Esophagus (tissue), 2 donors: ENCODE data around the gene PRR33. TPM values are rescaled to one million over a fixed set of nuclear protein-coding genes. Genes with fewer than 3 reads are reported as not detected.

Experiments
- H3K27ac ChIP-seq, 2 donors: one replicate each; pipeline ENCODE4 v1.5.1; 2013; ENCODE audit warnings: low read depth in 2 of 2, mild to moderate bottlenecking in 2 of 2, inconsistent platforms in 1 of 2, low read length in 1 of 2, moderate library complexity in 1 of 2
- H3K27me3 ChIP-seq, 2 donors: one replicate each; pipeline ENCODE4 v1.6.1; 2013; ENCODE audit warnings: low read length in 2 of 2, control low read depth in 1 of 2, mild to moderate bottlenecking in 1 of 2; ENCODE audit not compliant: insufficient read depth in 2 of 2, control insufficient read depth in 1 of 2
- H3K36me3 ChIP-seq, 2 donors: one replicate each; pipeline ENCODE4 v1.6.1; 2013; ENCODE audit warnings: low read length in 1 of 2; ENCODE audit not compliant: control insufficient read depth in 2 of 2, insufficient read depth in 2 of 2
- H3K4me1 ChIP-seq, 2 donors: one replicate each; pipeline ENCODE4 v1.6.1; 2013; ENCODE audit warnings: low read length in 1 of 2; ENCODE audit not compliant: control insufficient read depth in 2 of 2, insufficient read depth in 2 of 2
- H3K4me3 ChIP-seq, 2 donors: one replicate each; pipeline ENCODE4 v1.5.1; 2013; ENCODE audit warnings: low read length in 2 of 2, mild to moderate bottlenecking in 2 of 2, low read depth in 1 of 2, moderate library complexity in 1 of 2
- H3K9me3 ChIP-seq, 2 donors: one replicate each; pipeline ENCODE4 v1.6.1; 2013; ENCODE audit warnings: mild to moderate bottlenecking in 2 of 2, low read depth in 1 of 2, low read length in 1 of 2, moderate library complexity in 1 of 2; ENCODE audit not compliant: control insufficient read depth in 2 of 2, insufficient read depth in 1 of 2
- WGBS, 2 donors: extraction: QIAGEN DNeasy Blood & Tissue Kit; methylation state at CpG; one replicate each; pipeline ENCODE4 v1.1.7; 2013; 5-methylcytosine and 5-hydroxymethylcytosine counted together
- polyA plus RNA-seq, 2 donors: library from polyadenylated mRNA; stranded (reverse); fragments of 200-250 nt; gene quantifications; one replicate each; pipeline ENCODE4 v1.2.3, GENCODE V29; 2013
- donor health status: healthy with polysubstance abuse.
- donor health status: Bipolar disorder and iron deficiency.

PRR33 gene
- polyA plus RNA-seq, 2 donors, result 0.02 to 0.43 TPM

DNA sequence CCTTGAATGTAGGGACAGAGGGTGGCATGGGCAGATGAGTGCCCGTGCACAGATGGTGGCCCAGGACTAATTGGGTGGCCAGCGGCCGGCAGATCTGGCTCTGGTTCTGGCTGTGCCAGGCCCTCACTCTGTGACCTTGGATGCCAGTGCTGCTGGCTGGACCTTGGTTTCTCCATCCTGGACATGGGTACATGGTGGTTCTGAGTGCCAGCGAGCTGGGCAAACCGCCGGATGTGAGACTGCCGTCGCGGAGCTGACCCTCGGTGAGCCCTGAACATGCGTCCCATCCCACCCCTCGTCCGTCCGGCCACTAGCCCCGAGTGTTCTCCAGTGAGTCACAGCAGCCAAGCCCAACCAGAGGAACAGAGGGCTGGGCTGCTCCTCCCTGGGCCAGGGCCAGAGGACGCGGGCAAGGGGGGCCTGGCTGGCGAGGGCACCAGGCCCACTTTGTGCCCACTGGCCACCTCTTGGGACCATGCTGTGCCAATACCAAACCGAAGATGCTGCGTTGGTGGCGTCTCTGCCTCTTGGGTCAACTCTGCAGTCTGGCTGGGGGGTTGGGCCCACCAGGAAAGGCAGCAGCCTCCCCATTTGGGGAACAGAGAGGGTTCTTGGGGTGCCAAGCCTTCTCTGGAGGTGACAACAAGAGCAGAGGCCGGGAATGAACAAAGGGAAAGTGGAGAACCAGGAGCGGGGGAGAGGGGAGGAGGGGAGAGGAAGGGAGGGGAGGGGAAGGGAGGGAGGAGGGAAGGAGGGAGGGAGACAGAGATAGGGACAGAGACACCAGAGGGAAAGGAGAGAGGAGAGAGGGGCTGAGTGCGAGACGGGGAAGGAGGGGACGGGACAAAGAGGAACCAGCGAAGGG is 28.1 kb downstream of the PRR33 start:
- H3K4me1 ChIP-seq, result peaks cover 11 to 21% of the 10 kb centered on the region in 2 donors

GRCh38 chr11:1862588-1863351 is 28.9 kb downstream of the PRR33 start:
- H3K4me1 ChIP-seq, result peaks cover 11 to 21% of the 10 kb centered on the region in 2 donors

More for the DNA sequence above, 28.1 kb downstream of the PRR33 start:
- Histone ChIP-seq H3K36me3 (no peaks in the 10 kb centered on the region), H3K27me3 (no peaks in the 10 kb centered on the region), H3K27ac (peak overlapping the region; percentile 45 to 54), H3K4me3 (peak overlapping the region in 1 of 2 donors; percentile 3), H3K9me3 (no peaks in the 10 kb centered on the region)
- 23 to 29% methylated on average over 27 of the region's 27 CpGs for WGBS, 2 donors

DNA sequence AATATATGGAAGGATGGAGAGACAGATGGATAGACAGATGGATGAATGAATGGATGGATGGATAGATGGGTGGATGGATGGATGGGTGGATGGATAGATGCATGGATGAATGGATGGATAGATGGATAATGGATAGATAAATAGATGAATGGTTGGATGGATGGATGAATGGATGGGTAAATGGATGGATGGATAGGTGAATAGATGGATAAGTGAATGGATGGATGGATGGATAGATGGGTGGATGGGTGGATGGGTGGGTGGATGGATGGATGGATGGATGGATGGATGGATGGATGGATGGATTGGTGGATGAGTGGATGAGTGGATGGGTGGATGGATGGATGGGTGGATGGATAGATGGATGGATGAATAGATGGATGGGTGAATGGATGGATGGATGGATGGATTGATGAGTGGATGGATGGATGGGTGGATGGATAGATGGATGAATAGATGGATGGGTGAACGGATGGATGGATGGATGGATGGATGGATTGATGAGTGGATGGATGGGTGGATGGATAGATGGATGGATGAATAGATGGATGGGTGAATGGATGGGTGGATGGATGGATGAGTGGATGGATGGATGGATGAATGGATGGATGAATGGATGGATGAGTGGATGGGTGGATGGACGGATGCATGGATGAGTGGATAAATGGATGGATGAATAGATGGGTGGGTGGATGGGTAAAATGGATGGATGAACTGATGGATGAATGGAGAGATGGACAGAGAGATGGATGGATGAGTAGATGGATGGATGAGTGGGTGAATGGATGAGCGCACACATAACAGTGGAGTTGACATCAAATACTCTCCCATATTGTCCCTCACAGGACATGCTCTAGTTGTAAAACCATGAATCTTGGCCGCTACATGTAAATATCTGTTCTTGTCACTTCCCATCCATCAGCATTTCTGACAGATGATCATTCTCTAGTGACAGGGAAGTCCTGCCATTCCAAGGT is 30.0 kb downstream of the PRR33 start:
- peaks cover 11 to 21% of the 10 kb centered on the region in 2 donors for H3K4me1 ChIP-seq
- H3K4me3 ChIP-seq, result no peak overlapping the region
- WGBS, 2 donors, result 96 to 97% methylated on average over 4 of the region's 4 CpGs

More at GRCh38 chr11:1862588-1863351, 28.9 kb downstream of the PRR33 start:
- WGBS, 2 donors, result 78 to 89% methylated on average over 14 of the region's 14 CpGs
- no peaks in the 10 kb centered on the region for H3K9me3 ChIP-seq
- H3K36me3 ChIP-seq, result no peaks in the 10 kb centered on the region
- H3K4me3 ChIP-seq, result no peak overlapping the region
- peak overlapping the region; percentile 9 to 16 for H3K27ac ChIP-seq
- no peaks in the 10 kb centered on the region for H3K27me3 ChIP-seq

DNA sequence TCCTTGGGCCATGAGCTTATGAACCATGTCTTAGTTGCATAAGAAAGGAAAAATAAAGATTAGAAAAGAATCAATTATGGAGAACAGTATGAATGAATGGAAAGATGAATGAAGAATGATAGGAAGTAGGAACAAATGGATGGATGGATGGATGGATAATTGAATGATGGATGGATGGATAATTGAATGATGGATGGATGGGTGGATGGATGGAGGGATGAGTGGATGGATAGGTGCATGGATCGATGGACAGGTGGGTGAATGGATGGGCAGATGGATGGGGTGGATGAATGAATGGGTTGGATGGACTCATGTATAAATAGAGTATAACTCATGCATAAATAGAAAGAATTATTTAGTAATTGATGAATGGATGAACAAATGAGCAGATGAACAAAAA is 31.6 kb downstream of the PRR33 start:
- H3K4me1 ChIP-seq, result peaks cover 5 to 17% of the 10 kb centered on the region in 2 donors
- H3K9me3 ChIP-seq, result no peaks in the 10 kb centered on the region
- no peaks in the 10 kb centered on the region for H3K27me3 ChIP-seq
- 86 to 97% methylated on average over 1 of the region's 1 CpG for WGBS, 2 donors
- H3K36me3 ChIP-seq, result no peaks in the 10 kb centered on the region
- no peak overlapping the region for H3K27ac ChIP-seq
- H3K4me3 ChIP-seq, result no peak overlapping the region

More for the DNA sequence above, 30.0 kb downstream of the PRR33 start:
- Histone ChIP-seq H3K36me3 (no peaks in the 10 kb centered on the region), H3K27ac (no peak overlapping the region), H3K27me3 (no peaks in the 10 kb centered on the region), H3K9me3 (no peaks in the 10 kb centered on the region)

GRCh38 chr11:1859004-1859403 is 32.7 kb downstream of the PRR33 start:
- Histone ChIP-seq H3K36me3 (no peaks in the 10 kb centered on the region), H3K9me3 (no peaks in the 10 kb centered on the region), H3K27me3 (no peaks in the 10 kb centered on the region), H3K4me1 (peaks cover 0 to 11% of the 10 kb centered on the region in 2 donors), H3K4me3 (no peak overlapping the region), H3K27ac (no peak overlapping the region)
- WGBS, 2 donors, result 85 to 91% methylated on average over 4 of the region's 4 CpGs

DNA sequence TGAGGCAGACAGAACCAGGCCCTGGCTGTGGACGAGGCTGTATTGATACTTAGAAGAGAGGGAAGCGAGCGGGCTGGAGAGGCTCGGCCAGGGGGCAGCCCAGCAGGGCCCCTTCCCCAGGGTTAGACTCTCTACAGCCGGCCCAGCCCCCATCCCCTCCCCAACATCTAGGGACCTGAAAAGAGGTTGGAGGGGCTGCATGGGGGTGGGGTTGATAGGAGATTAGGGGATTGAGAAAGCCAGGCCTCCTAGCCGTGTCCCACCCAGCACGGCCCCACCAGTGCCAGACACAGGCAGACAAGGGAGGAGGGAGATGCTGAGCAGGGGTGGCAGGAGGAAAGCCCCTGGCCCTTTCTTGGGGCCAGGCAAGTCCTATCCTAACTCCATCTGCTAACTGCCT is 33.1 kb downstream of the PRR33 start:
- WGBS, 2 donors, result 76 to 92% methylated on average over 7 of the region's 7 CpGs
- H3K4me3 ChIP-seq, result no peak overlapping the region
- H3K9me3 ChIP-seq, result no peaks in the 10 kb centered on the region
- H3K27ac ChIP-seq, result no peak overlapping the region
- peaks cover 0 to 9% of the 10 kb centered on the region in 2 donors for H3K4me1 ChIP-seq
- no peaks in the 10 kb centered on the region for H3K36me3 ChIP-seq
- no peaks in the 10 kb centered on the region for H3K27me3 ChIP-seq

DNA sequence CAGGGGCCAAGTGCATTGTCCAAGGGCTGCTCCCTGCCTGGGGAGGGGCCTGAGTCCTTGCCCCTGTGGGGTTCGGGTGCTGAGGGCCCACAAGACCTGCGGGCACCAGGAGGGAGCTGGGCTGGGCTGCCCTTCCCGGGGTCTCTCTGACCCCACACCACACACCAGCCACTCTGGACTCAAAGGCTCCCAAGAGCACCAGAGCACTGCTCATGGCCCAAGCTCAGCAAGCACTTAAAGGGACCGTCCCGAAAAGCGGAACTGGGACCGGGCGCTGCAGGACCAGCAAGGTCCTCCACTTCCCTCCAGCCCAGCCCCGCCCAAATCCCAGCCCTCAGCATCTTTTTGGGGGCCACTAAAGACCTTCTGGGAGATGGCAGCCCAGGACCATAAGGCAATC is 33.5 kb downstream of the PRR33 start:
- H3K4me1 ChIP-seq, result peaks cover 0 to 9% of the 10 kb centered on the region in 2 donors
- H3K4me3 ChIP-seq, result no peak overlapping the region
- no peaks in the 10 kb centered on the region for H3K9me3 ChIP-seq
- WGBS, 2 donors, result 80 to 89% methylated on average over 9 of the region's 9 CpGs
- no peaks in the 10 kb centered on the region for H3K27me3 ChIP-seq
- no peak overlapping the region for H3K27ac ChIP-seq
- H3K36me3 ChIP-seq, result no peaks in the 10 kb centered on the region

DNA sequence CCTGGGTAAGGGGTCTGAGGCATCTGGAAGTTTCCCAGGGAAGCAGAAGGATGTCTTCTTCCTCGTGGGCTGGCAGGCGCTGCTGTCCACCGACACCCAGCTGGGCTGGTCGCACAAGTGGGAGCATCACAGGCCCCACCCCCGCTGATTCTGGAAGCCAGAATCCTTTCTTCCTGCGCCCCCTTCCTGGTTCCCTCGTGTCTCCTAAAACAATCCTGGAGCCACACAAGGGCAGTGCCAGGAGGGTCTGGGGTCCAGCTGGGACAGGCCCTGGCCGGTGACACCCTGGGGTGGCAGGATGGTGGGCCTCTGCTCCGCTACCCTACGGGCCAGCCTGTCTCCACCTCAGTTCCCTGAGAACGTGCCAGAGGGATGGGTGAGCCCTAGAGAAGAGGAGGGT is 34.6 kb downstream of the PRR33 start:
- H3K27me3 ChIP-seq, result no peaks in the 10 kb centered on the region
- WGBS, 2 donors, result 79 to 80% methylated on average over 11 of the region's 11 CpGs

More for the DNA sequence above, 34.6 kb downstream of the PRR33 start:
- H3K4me3 ChIP-seq, result no peak overlapping the region
- peaks cover 0 to 5% of the 10 kb centered on the region in 2 donors for H3K4me1 ChIP-seq
- no peaks in the 10 kb centered on the region for H3K36me3 ChIP-seq
- no peak overlapping the region for H3K27ac ChIP-seq
- H3K9me3 ChIP-seq, result no peaks in the 10 kb centered on the region
